Sciatic nerve (tissue), 1 donor: ENCODE results near the gene AMY2A. TPM values are rescaled to one million over a fixed set of nuclear protein-coding genes. Genes with fewer than 3 reads are reported as not detected.

Experiments used
- total RNA-seq: library from RNA; stranded (reverse); fragmentation: NEBNext Ultra II Directional; extraction: Animal tissue kit (Norgen Biotek cat#: 25700); gene quantifications from one replicate; pipeline ENCODE4 v1.2.1, GENCODE V29; 2021
- donor health status: DM: no; HTN: no; CAD: no.

Gene AMY2A
- total RNA-seq, 1 donor from 2014 or later = 1.5 TPM

Other genes with a start within 250 kb of the AMY2A start
- 52.1 TPM for gene RNPC3, start 91.7 kb upstream of the AMY2A start, total RNA-seq
- gene AMY2B, start 45.8 kb upstream of the AMY2A start, total RNA-seq = 53.7 TPM
- not detected for gene AMY1A, start 38.3 kb downstream of the AMY2A start, total RNA-seq
- gene AMY1B, start 78.8 kb downstream of the AMY2A start, total RNA-seq = not detected
- not detected for gene AMY1C, start 132.5 kb downstream of the AMY2A start, total RNA-seq